ENCODE measurements around the gene TFPI.

The TFPI gene

GRCh38 chr2:187548656-187549055 lies 5.6 kb downstream of the TFPI start:
- no peak overlapping the region for H3K4me3 ChIP-seq (ENCODE audit: control insufficient read depth, low read depth, low read length)
- TF ChIP-seq CTCF (IDR thresholded peaks at IDR 0.05; ENCODE audit: control insufficient read depth, insufficient read depth, low read depth, low read length, missing control alignments) = no peak
- no peak for DNase-seq (ENCODE audit: low read depth)

GRCh38 chr2:187547353-187547979 lies 6.8 kb downstream of the TFPI start:
- DNase-seq (ENCODE audit: low read depth) = peak; percentile 67
- H3K4me3 ChIP-seq (ENCODE audit: control insufficient read depth, low read depth, low read length) = no peak overlapping the region
- no peak for TF ChIP-seq CTCF (IDR thresholded peaks at IDR 0.05; ENCODE audit: control insufficient read depth, insufficient read depth, low read depth, low read length, missing control alignments)

GRCh38 chr2:187546762-187547333 lies 7.4 kb downstream of the TFPI start:
- no peak overlapping the region for H3K4me3 ChIP-seq (ENCODE audit: control insufficient read depth, low read depth, low read length)
- TF ChIP-seq CTCF (IDR thresholded peaks at IDR 0.05; ENCODE audit: control insufficient read depth, insufficient read depth, low read depth, low read length, missing control alignments) = no peak
- DNase-seq (ENCODE audit: low read depth) = no peak

- no peak for DNase-seq (ENCODE audit: low read depth)
- no peak overlapping the region for H3K4me3 ChIP-seq (ENCODE audit: control insufficient read depth, low read depth, low read length)
- TF ChIP-seq CTCF (IDR thresholded peaks at IDR 0.05; ENCODE audit: control insufficient read depth, insufficient read depth, low read depth, low read length, missing control alignments) = no peak
These were observed 8.9 kb downstream of the TFPI start for GRCh38 chr2:187545238-187545751.

GRCh38 chr2:187544371-187545080 lies 9.7 kb downstream of the TFPI start:
- no peak overlapping the region for H3K4me3 ChIP-seq (ENCODE audit: control insufficient read depth, low read depth, low read length)
- DNase-seq (ENCODE audit: low read depth) = no peak
- TF ChIP-seq CTCF (IDR thresholded peaks at IDR 0.05; ENCODE audit: control insufficient read depth, insufficient read depth, low read depth, low read length, missing control alignments) = no peak

- no peak for TF ChIP-seq CTCF (IDR thresholded peaks at IDR 0.05; ENCODE audit: control insufficient read depth, insufficient read depth, low read depth, low read length, missing control alignments)
- DNase-seq (ENCODE audit: low read depth) = no peak
These were observed 10.7 kb downstream of the TFPI start for GRCh38 chr2:187543488-187543887.

More at GRCh38 chr2:187543488-187543887, 10.7 kb downstream of the TFPI start:
- no peak overlapping the region for H3K4me3 ChIP-seq (ENCODE audit: control insufficient read depth, low read depth, low read length)

Measured in AG09309 (cell line).